PC-9 (cell line): ENCODE data around the gene TFF2.

Experiments used
- CTCF ChIP-seq: fragments of 200-600 bp; sonication (generic); conservative IDR thresholded peaks from 2 replicates; pipeline ENCODE4 v1.6.1; 2017; ENCODE audit warnings: mixed run types, antibody characterized with exemption, mild to moderate bottlenecking, moderate library complexity
- EZH2 ChIP-seq: fragments of 200-600 bp; sonication (generic); IDR thresholded peaks from 2 replicates; pipeline ENCODE4 v1.8.0; 2017; ENCODE audit warnings: antibody characterized with exemption, low read depth

- no peak for TF ChIP-seq CTCF
- no peak for TF ChIP-seq EZH2
These were observed 6.2 kb downstream of the TFF2 start for GRCh38 chr21:42344631-42345030.
